Measurements from ENCODE around the gene SRSF10.
"Not testable (repeated sequence)": the region's sequence is repeated elsewhere in the genome, so short reads cannot be mapped to it uniquely, and the experiment has no call there.

The SRSF10 gene

DNA sequence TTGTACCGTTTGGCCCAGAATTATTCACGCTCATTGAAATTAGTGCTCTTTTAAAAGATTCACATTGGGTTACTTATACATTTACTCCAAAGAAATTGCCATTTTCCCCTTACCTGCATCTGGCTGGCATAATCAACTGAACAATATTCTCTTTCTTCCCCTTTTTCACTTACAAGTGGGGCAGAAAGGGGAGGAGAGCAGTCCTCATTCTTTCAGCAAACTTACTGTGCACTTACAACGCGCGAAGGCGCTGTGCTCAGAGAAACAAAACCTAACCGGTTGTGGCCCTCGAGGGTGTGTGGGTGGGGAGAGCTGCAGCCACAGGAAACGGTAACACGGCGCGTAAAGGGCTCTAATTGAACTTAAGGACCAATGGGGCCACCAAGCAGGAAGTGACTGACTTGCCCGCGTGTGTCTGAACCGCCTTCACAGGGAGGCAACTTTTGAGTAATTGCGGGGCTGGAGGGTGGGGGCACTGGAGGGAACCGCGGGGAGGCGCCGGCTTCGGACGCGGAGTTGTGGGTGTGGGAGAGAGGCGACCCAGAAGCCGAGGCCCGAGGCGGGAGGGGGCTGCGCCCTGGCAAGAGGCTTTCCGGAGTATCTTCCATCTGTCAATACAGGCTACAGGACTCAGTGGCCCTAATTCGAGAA, 21.2 kb downstream of the SRSF10 start:
- TF ChIP-seq, protein P1, sequence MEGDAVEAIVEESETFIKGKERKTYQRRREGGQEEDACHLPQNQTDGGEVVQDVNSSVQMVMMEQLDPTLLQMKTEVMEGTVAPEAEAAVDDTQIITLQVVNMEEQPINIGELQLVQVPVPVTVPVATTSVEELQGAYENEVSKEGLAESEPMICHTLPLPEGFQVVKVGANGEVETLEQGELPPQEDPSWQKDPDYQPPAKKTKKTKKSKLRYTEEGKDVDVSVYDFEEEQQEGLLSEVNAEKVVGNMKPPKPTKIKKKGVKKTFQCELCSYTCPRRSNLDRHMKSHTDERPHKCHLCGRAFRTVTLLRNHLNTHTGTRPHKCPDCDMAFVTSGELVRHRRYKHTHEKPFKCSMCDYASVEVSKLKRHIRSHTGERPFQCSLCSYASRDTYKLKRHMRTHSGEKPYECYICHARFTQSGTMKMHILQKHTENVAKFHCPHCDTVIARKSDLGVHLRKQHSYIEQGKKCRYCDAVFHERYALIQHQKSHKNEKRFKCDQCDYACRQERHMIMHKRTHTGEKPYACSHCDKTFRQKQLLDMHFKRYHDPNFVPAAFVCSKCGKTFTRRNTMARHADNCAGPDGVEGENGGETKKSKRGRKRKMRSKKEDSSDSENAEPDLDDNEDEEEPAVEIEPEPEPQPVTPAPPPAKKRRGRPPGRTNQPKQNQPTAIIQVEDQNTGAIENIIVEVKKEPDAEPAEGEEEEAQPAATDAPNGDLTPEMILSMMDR (IDR thresholded peaks at IDR 0.05) = no peak

DNA sequence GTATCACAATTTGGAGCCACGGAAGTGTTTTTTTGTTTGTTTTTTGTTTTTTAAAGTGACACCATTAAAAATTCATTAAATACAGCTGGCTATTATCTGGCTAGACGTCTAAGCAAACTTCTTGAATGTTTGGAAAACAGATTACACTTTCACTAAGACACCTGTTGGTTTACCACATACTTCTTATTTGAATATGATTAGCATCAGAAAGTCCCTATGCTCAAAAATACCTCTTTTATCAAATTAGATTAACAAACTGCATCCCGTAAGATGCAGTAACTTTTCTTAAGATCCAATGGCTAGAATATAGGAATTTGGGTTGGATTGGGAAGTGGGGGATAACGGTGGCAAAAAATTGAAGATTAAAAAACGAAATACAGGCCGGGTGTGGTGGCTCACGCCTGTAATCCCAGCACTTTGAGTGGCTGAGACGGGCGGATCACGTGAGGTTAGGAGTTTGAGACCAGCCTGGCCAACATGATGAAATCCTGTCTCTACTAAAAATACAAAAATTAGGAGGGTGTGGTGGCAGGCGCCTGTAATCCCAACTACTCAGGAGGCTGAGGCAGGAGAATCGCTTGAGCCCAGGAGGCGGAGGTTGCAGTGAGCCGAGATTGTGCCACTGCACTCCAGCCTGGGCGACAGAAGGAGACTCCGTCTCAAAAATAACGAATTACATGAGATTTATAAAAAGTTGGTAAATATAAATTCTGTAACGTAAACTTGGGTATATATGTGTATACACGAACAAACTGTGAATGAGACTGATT, 21.9 kb downstream of the SRSF10 start:
- H3K36me3 ChIP-seq (ENCODE audit: control insufficient read depth, insufficient read depth, low read length); H3K27me3 ChIP-seq (ENCODE audit: control insufficient read depth, insufficient read depth, low read length); H3K79me2 ChIP-seq; H3K4me1 ChIP-seq; H3K9ac ChIP-seq; H3K9me3 ChIP-seq (ENCODE audit: control insufficient read depth, low read length): not testable (repeated sequence)
- Histone ChIP-seq H3K4me2 (ENCODE audit: low read length) (peak overlapping the region; percentile 99), H2AFZ (peak overlapping the region; percentile 89), H3K27ac (peak overlapping the region; percentile 98), H3K4me3 (ENCODE audit: low read depth, low read length) (peak overlapping the region; percentile 91)

More for the DNA sequence above, 21.2 kb downstream of the SRSF10 start:
- no peak overlapping the region for H3K9ac ChIP-seq
- peaks cover 6% of the 10 kb centered on the region for H3K4me1 ChIP-seq
- H3K4me2 ChIP-seq (ENCODE audit: low read length) = peak overlapping the region; percentile 99
- H3K27ac ChIP-seq = peak overlapping the region; percentile 98
- H2AFZ ChIP-seq = peak overlapping the region; percentile 89
- H3K9me3 ChIP-seq (ENCODE audit: control insufficient read depth, low read length) = no peaks in the 10 kb centered on the region
- H3K36me3 ChIP-seq (ENCODE audit: control insufficient read depth, insufficient read depth, low read length) = no peaks in the 10 kb centered on the region
- H3K79me2 ChIP-seq = no peaks in the 10 kb centered on the region
- peak overlapping the region; percentile 91 for H3K4me3 ChIP-seq (ENCODE audit: low read depth, low read length)
- no peaks in the 10 kb centered on the region for H3K27me3 ChIP-seq (ENCODE audit: control insufficient read depth, insufficient read depth, low read length)

DNA sequence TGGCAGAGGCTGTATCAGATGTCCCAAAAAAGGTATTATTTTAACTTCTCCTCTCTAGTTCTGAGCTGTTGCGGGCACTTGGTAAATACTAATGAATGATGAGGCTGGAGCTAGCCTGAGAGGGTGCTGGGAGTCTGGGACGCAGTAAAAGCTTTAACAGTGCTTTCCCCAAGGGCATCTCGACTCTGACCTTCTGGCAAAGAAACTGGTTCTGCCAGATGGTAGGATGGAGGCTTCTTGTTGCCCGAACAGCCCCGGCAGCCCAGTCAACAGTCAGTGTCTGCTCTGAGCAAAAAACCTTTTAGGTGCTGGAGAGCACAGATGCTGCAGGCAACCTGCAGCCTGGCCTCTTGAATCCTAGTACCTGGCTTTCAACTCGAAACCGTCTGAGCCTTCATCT, 23.0 kb downstream of the SRSF10 start:
- H3K4me3 ChIP-seq (ENCODE audit: low read depth, low read length) = peak overlapping the region; percentile 0
- no peaks in the 10 kb centered on the region for H3K36me3 ChIP-seq (ENCODE audit: control insufficient read depth, insufficient read depth, low read length)
- no peaks in the 10 kb centered on the region for H3K27me3 ChIP-seq (ENCODE audit: control insufficient read depth, insufficient read depth, low read length)
- H3K9ac ChIP-seq = no peak overlapping the region
- peak overlapping the region; percentile 98 for H3K27ac ChIP-seq
- no peaks in the 10 kb centered on the region for H3K9me3 ChIP-seq (ENCODE audit: control insufficient read depth, low read length)
- no peaks in the 10 kb centered on the region for H3K79me2 ChIP-seq
- H3K4me2 ChIP-seq (ENCODE audit: low read length) = peak overlapping the region; percentile 48
- peaks cover 6% of the 10 kb centered on the region for H3K4me1 ChIP-seq
- peak overlapping the region; percentile 28 for H2AFZ ChIP-seq
- TF ChIP-seq, protein P1 (IDR thresholded peaks at IDR 0.05) = no peak

DNA sequence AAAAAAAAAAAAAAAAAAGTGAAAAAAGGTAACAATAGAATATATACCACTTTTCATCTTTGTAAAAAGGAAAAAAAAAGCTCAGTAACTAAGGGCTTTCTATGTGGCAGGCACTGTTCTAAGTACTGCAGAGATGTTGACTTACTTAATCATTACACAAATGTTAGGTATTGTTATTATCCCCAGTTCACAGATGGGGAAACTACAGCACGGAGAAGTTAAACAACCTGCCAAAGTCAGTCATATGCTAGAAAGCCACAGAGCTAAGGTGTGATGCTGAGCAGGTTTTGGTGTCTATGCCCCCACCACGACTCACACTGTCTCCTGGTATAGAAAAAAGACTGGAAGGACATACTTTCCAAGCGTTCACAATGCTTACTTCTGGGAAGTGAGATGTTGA, 27.1 kb downstream of the SRSF10 start:
- Histone ChIP-seq H3K4me1 (peaks cover 6% of the 10 kb centered on the region), H3K9me3 (ENCODE audit: control insufficient read depth, low read length) (no peaks in the 10 kb centered on the region), H3K27ac (no peak overlapping the region), H3K4me2 (ENCODE audit: low read length) (no peak overlapping the region), H3K9ac (no peak overlapping the region), H3K27me3 (ENCODE audit: control insufficient read depth, insufficient read depth, low read length) (no peaks in the 10 kb centered on the region), H2AFZ (no peak overlapping the region), H3K79me2 (no peaks in the 10 kb centered on the region), H3K36me3 (ENCODE audit: control insufficient read depth, insufficient read depth, low read length) (no peaks in the 10 kb centered on the region), H3K4me3 (ENCODE audit: low read depth, low read length) (no peak overlapping the region)
- TF ChIP-seq, protein P1 (IDR thresholded peaks at IDR 0.05) = no peak

DNA sequence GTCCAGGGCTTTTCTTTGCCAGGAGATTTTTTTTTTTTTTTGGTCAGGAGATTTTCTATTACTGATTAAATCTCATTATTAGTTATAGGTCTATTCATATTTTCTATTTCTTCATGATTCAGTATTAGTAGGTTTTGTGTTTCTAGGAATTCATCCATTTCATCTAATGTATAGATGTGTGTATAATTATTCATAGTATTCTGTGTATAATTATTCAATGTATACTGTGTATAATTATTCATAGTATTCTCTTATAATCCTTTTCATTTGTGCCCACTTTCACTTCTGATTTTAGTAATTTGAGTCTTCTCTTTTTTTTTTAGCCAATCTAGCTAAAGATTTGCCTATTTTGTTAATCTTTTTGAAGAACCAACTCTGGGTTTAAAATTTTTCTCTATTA, 32.8 kb downstream of the SRSF10 start:
- Histone ChIP-seq H3K4me1 (no peaks in the 10 kb centered on the region), H2AFZ (no peak overlapping the region), H3K79me2 (no peaks in the 10 kb centered on the region), H3K4me3 (ENCODE audit: low read depth, low read length) (no peak overlapping the region), H3K9me3 (ENCODE audit: control insufficient read depth, low read length) (no peaks in the 10 kb centered on the region), H3K36me3 (ENCODE audit: control insufficient read depth, insufficient read depth, low read length) (no peaks in the 10 kb centered on the region), H3K9ac (no peak overlapping the region), H3K27ac (no peak overlapping the region), H3K4me2 (ENCODE audit: low read length) (no peak overlapping the region), H3K27me3 (ENCODE audit: control insufficient read depth, insufficient read depth, low read length) (no peaks in the 10 kb centered on the region)
- TF ChIP-seq, protein P1 (IDR thresholded peaks at IDR 0.05) = no peak
